KMS-11 (cell line): ENCODE measurements around the gene PLEKHN1.

Experiments used
- H2AFZ ChIP-seq: fragments of 200-600 bp; sonication (generic); 2 replicates; pipeline ENCODE4 v1.6.1; 2016; ENCODE audit warnings: antibody characterized with exemption, mixed run types, low read depth
- H3K27ac ChIP-seq: fragments of 200-600 bp; sonication (generic); 2 replicates; pipeline ENCODE4 v1.6.1; 2016; ENCODE audit warnings: mild to moderate bottlenecking, mixed run types
- H3K27me3 ChIP-seq: fragments of 200-600 bp; sonication (generic); 2 replicates; pipeline ENCODE4 v1.6.1; 2017; ENCODE audit warnings: mild to moderate bottlenecking, low read depth, mixed run types, moderate library complexity; ENCODE audit not compliant: insufficient read depth
- H3K36me3 ChIP-seq: fragments of 200-600 bp; sonication (generic); 2 replicates; pipeline ENCODE4 v1.6.1; 2017; ENCODE audit warnings: mild to moderate bottlenecking, mixed run types; ENCODE audit not compliant: insufficient read depth
- H3K4me1 ChIP-seq: fragments of 200-600 bp; sonication (generic); 2 replicates; pipeline ENCODE4 v1.6.1; 2016; ENCODE audit warnings: mild to moderate bottlenecking, low read depth, mixed run types; ENCODE audit not compliant: poor library complexity, severe bottlenecking
- H3K4me2 ChIP-seq: fragments of 200-600 bp; sonication (generic); 2 replicates; pipeline ENCODE4 v1.7.0; 2016; ENCODE audit warnings: mild to moderate bottlenecking, mixed run types
- H3K4me3 ChIP-seq: fragments of 200-600 bp; sonication (generic); IDR thresholded peaks from 2 replicates; pipeline ENCODE4 v1.6.1; 2017; ENCODE audit warnings: low read depth, low read length, mixed read lengths; ENCODE audit not compliant: insufficient read depth
- H3K79me2 ChIP-seq: fragments of 200-600 bp; sonication (generic); 2 replicates; pipeline ENCODE4 v1.6.1; 2016; ENCODE audit warnings: low read depth, mixed run types; ENCODE audit not compliant: insufficient read depth
- H3K9ac ChIP-seq: fragments of 200-600 bp; sonication (generic); 2 replicates; pipeline ENCODE4 v1.6.1; 2016; ENCODE audit warnings: mild to moderate bottlenecking, mixed run types
- H4K20me1 ChIP-seq: fragments of 200-600 bp; sonication (generic); 2 replicates; pipeline ENCODE4 v1.6.1; 2016; ENCODE audit warnings: mild to moderate bottlenecking, mixed run types; ENCODE audit not compliant: insufficient read depth
- CTCF ChIP-seq: fragments of 200-600 bp; sonication (generic); conservative IDR thresholded peaks from 2 replicates; pipeline ENCODE4 v1.6.1; 2017; ENCODE audit warnings: low read depth, mild to moderate bottlenecking, antibody characterized with exemption, low read length, moderate library complexity, mixed read lengths

Gene PLEKHN1

DNA sequence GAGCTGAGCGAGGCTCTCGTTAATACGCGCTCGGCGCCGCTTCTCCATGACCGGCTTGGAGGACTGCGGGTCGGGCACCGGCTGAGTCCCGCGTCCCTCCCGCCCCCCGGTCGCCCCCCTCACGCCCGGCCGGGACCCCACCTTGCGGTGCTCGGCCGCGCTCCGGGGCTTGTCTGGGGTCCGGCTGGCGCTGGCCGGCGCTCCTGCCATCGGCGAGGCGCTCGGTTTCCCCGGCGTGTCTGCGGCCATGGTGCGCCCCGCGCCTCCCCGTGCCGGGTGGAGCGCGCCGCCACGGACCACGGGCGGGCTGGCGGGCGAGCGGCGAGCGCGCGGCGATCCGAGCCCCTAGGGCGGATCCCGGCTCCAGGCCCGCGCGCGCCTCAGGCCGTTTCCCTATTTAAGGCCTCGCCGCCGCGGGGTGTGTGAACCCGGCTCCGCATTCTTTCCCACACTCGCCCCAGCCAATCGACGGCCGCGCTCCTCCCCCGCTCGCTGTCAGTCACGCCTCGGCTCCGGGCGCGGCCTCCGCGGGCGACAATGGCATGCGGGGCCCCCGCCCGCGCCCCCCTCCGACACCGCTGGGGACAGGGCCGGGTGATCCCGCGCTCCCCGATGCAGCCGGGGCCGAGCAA, 33.6 kb downstream of the PLEKHN1 start, which contains the start of gene HES4:
HES4 (minus strand) TSS at position 373 of the 632 bp plus-strand sequence; CDS start at position 249, 124 bp downstream.
- H3K36me3 ChIP-seq = no peaks in the 10 kb centered on the region
- H3K4me2 ChIP-seq = no peak within 1 kb of the TSS
- peaks cover 67% of the 10 kb centered on the region for H3K27me3 ChIP-seq
- H3K4me3 ChIP-seq = no peak within 1 kb of the TSS
- TF ChIP-seq CTCF = no peak
- no peaks in the 10 kb centered on the region for H4K20me1 ChIP-seq
- no peak within 1 kb of the TSS for H3K9ac ChIP-seq
- no peak within 1 kb of the TSS for H3K27ac ChIP-seq
- H2AFZ ChIP-seq = no peak within 1 kb of the TSS
- H3K79me2 ChIP-seq = no peaks in the 10 kb centered on the region
- H3K4me1 ChIP-seq = peaks cover 8% of the 10 kb centered on the region

DNA sequence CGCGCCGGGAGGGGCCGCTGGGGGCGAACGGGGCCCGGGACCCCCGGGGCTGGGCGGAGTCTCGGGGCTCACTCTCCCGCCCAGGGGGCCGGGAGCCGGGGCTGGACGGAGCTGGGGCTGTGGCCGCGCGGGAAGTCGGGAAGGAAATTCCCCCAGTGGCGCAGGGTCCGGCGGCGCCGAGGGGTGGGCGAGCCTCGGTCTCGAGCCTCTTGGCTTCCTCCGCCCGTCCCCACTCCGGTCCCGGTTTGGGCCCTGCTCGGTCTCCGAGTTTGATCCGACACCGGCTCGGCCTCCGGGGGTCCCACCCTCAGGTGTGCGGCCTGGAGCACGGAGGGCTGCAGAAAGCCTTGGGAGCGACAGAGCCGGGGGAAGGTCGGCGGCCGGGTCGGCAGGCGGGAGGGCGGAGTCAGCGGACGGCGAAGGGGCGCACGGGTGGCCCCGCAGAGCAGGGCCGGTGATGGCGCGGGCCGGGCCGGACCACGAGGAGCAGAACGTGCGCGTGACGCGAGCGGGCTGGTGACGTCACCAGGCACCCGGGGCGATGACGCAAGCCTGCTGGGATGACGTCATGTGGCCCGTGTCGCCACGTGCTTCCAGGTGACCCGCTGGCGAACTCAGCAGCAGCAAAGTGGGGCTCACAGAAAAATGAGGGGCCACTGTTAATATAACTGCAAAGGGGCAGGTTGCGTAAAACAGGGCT, 34.2 kb downstream of the PLEKHN1 start:
- Histone ChIP-seq H3K79me2 (no peaks in the 10 kb centered on the region), H3K36me3 (no peaks in the 10 kb centered on the region), H3K27me3 (peaks cover 67% of the 10 kb centered on the region), H3K9ac (no peak overlapping the region), H3K4me2 (no peak overlapping the region), H4K20me1 (no peaks in the 10 kb centered on the region), H3K4me3 (no peak overlapping the region), H3K4me1 (peaks cover 15% of the 10 kb centered on the region), H3K27ac (no peak overlapping the region), H2AFZ (no peak overlapping the region)
- no peak for TF ChIP-seq CTCF

- H2AFZ ChIP-seq = no peak overlapping the region
- H3K4me3 ChIP-seq = no peak overlapping the region
- H3K27me3 ChIP-seq = peaks cover 67% of the 10 kb centered on the region
- TF ChIP-seq CTCF = no peak
- no peaks in the 10 kb centered on the region for H3K79me2 ChIP-seq
- H3K4me2 ChIP-seq = no peak overlapping the region
- no peaks in the 10 kb centered on the region for H3K36me3 ChIP-seq
- peaks cover 15% of the 10 kb centered on the region for H3K4me1 ChIP-seq
- no peak overlapping the region for H3K9ac ChIP-seq
- no peaks in the 10 kb centered on the region for H4K20me1 ChIP-seq
- H3K27ac ChIP-seq = no peak overlapping the region
These were observed 34.9 kb downstream of the PLEKHN1 start for GRCh38 chr1:1001057-1001783.

- no peak overlapping the region for H3K4me3 ChIP-seq
- no peaks in the 10 kb centered on the region for H3K79me2 ChIP-seq
- peaks cover 77% of the 10 kb centered on the region for H3K27me3 ChIP-seq
- no peak overlapping the region for H3K9ac ChIP-seq
- H3K4me2 ChIP-seq = no peak overlapping the region; the same call in 1 of the 2 replicates
- H3K27ac ChIP-seq = no peak overlapping the region
- no peak for TF ChIP-seq CTCF
- no peaks in the 10 kb centered on the region for H4K20me1 ChIP-seq
- H3K4me1 ChIP-seq = peaks cover 18% of the 10 kb centered on the region
- no peaks in the 10 kb centered on the region for H3K36me3 ChIP-seq
- no peak overlapping the region for H2AFZ ChIP-seq
These were observed 37.5 kb downstream of the PLEKHN1 start for GRCh38 chr1:1003618-1004419.
